Progenitor cell of endocrine pancreas (in vitro differentiated cells): ENCODE measurements around the gene HLA-DQB1. TPM values are rescaled to one million over a fixed set of nuclear protein-coding genes. Genes with fewer than 3 reads are reported as not detected.

Source experiments
- DNase-seq: peaks from one replicate; pipeline ENCODE4 v3.0.0; 2021; ENCODE audit warnings: low spot score; ENCODE audit not compliant: unreplicated experiment
- H3K27ac Mint-ChIP-seq: 2 replicates; pipeline ENCODE4 v1.8.0; 2021; ENCODE audit warnings: mild to moderate bottlenecking, moderate library complexity, mixed read lengths
- H3K27me3 Mint-ChIP-seq: 2 replicates; pipeline ENCODE4 v1.8.0; 2021; ENCODE audit warnings: mixed read lengths
- H3K36me3 Mint-ChIP-seq: 2 replicates; pipeline ENCODE4 v1.8.0; 2022; ENCODE audit warnings: mixed read lengths; ENCODE audit not compliant: insufficient read depth
- H3K4me1 Mint-ChIP-seq: 2 replicates; pipeline ENCODE4 v1.8.0; 2021; ENCODE audit warnings: low read depth, mixed read lengths
- H3K4me3 Mint-ChIP-seq: 2 replicates; pipeline ENCODE4 v1.8.0; 2021; ENCODE audit warnings: low read depth, mild to moderate bottlenecking, moderate library complexity, mixed read lengths
- H3K9me3 Mint-ChIP-seq: 2 replicates; pipeline ENCODE4 v1.8.0; 2021; ENCODE audit warnings: low read depth, mixed read lengths
- total RNA-seq: library from RNA; stranded (reverse); gene quantifications from 2 replicates; pipeline ENCODE4 v1.2.1, GENCODE V29; 2021
- TF ChIP-seq, protein P1 (sequence below): fragments of 200-600 bp; sonication (generic); IDR thresholded peaks from one replicate; pipeline ENCODE4 v1.5.0; 2021; ENCODE audit warnings: antibody characterized with exemption, mild to moderate bottlenecking; ENCODE audit not compliant: unreplicated experiment

HLA-DQB1 gene
- total RNA-seq, 1 donor from 2014 or later, result 6.1 TPM

- Mint-ChIP-seq H3K27me3 (peaks cover 6% of the 10 kb centered on the region), H3K36me3 (no peaks in the 10 kb centered on the region), H3K27ac (no peak overlapping the region), H3K4me3 (no peak overlapping the region), H3K9me3 (no peaks in the 10 kb centered on the region), H3K4me1 (no peaks in the 10 kb centered on the region)
- no peak for DNase-seq
- TF ChIP-seq, protein P1, sequence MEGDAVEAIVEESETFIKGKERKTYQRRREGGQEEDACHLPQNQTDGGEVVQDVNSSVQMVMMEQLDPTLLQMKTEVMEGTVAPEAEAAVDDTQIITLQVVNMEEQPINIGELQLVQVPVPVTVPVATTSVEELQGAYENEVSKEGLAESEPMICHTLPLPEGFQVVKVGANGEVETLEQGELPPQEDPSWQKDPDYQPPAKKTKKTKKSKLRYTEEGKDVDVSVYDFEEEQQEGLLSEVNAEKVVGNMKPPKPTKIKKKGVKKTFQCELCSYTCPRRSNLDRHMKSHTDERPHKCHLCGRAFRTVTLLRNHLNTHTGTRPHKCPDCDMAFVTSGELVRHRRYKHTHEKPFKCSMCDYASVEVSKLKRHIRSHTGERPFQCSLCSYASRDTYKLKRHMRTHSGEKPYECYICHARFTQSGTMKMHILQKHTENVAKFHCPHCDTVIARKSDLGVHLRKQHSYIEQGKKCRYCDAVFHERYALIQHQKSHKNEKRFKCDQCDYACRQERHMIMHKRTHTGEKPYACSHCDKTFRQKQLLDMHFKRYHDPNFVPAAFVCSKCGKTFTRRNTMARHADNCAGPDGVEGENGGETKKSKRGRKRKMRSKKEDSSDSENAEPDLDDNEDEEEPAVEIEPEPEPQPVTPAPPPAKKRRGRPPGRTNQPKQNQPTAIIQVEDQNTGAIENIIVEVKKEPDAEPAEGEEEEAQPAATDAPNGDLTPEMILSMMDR, result no peak
Observed at GRCh38 chr6:32614366-32615081, 51.9 kb downstream of the HLA-DQB1 start.

- no peaks in the 10 kb centered on the region for H3K36me3 Mint-ChIP-seq
- TF ChIP-seq, protein P1, result no peak
- no peak for DNase-seq
Observed at GRCh38 chr6:32613475-32613874, 53.0 kb downstream of the HLA-DQB1 start.

DNA sequence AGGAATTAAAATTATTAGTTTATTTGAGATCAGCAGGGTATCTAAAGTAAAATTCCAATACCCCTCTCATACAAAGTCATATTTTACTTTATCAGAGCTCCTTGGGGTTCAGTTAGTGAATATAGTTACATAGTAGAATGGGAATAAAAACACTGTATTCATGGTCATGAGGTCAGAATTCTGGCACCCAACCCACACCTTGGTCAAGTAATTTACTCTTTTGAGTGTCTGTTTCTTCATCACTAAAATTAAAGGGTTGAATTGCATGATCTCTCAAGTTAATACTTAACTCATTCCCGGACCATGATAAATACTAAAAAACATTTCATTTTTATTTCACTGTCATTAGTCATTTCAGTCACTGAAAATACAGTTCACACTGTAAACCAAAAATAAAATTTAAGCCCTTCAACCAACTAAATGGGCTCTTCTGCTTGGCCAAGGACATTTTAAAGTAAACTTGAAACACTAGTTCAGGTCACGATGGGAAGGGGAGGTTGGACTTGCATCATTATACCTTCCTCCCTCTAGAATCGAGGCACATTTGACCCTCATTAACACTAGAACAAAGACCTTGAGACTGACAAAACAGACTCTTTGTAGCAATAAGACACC, 55.7 kb downstream of the HLA-DQB1 start:
- Mint-ChIP-seq H3K4me1 (no peaks in the 10 kb centered on the region), H3K27me3 (peaks cover 8% of the 10 kb centered on the region), H3K4me3 (no peak overlapping the region), H3K27ac (no peak overlapping the region), H3K9me3 (no peaks in the 10 kb centered on the region), H3K36me3 (no peaks in the 10 kb centered on the region)
- DNase-seq, result no peak
- TF ChIP-seq, protein P1, result no peak

More at GRCh38 chr6:32613475-32613874, 53.0 kb downstream of the HLA-DQB1 start:
- Mint-ChIP-seq H3K4me1 (no peaks in the 10 kb centered on the region), H3K27ac (no peak overlapping the region), H3K4me3 (no peak overlapping the region), H3K9me3 (no peaks in the 10 kb centered on the region), H3K27me3 (peaks cover 6% of the 10 kb centered on the region)

GRCh38 chr6:32609731-32610640, 56.5 kb downstream of the HLA-DQB1 start:
- Mint-ChIP-seq H3K9me3 (no peaks in the 10 kb centered on the region), H3K27me3 (peaks cover 8% of the 10 kb centered on the region), H3K4me1 (no peaks in the 10 kb centered on the region), H3K4me3 (no peak overlapping the region), H3K36me3 (no peaks in the 10 kb centered on the region), H3K27ac (no peak overlapping the region)
- TF ChIP-seq, protein P1, result no peak
- DNase-seq, result peak; percentile 64

Other genes with a start within 250 kb of the HLA-DQB1 start
- gene HLA-DRA, start 226.8 kb downstream of the HLA-DQB1 start, total RNA-seq, result not detected in 2 replicates
- 0.60 and 0.71 TPM in 2 replicates for gene HLA-DRB5, start 136.4 kb downstream of the HLA-DQB1 start, total RNA-seq
- gene HLA-DRB1, start 76.8 kb downstream of the HLA-DQB1 start, total RNA-seq, result 4.6 and 7.7 TPM in 2 replicates
- not detected in 2 replicates for gene HLA-DQA1, start 29.3 kb downstream of the HLA-DQB1 start, total RNA-seq
- 0.44 and 0.79 TPM in 2 replicates for gene HLA-DQA2, start 74.7 kb upstream of the HLA-DQB1 start, total RNA-seq
- not detected in 2 replicates for gene HLA-DQB2, start 96.9 kb upstream of the HLA-DQB1 start, total RNA-seq
- not detected in 2 replicates for gene HLA-DOB, start 150.3 kb upstream of the HLA-DQB1 start, total RNA-seq
- 2.0 and 5.1 TPM in 2 replicates for gene TAP2, start 172.1 kb upstream of the HLA-DQB1 start, total RNA-seq
- gene PSMB8, start 177.4 kb upstream of the HLA-DQB1 start, total RNA-seq, result 0.29 TPM in 1 of 2 replicates, not detected in the other
- 0.50 and 1.1 TPM in 2 replicates for gene TAP1, start 187.0 kb upstream of the HLA-DQB1 start, total RNA-seq
- gene PSMB9, start 187.5 kb upstream of the HLA-DQB1 start, total RNA-seq, result not detected in 2 replicates